Lower leg skin (tissue), 3 donors: ENCODE measurements around the gene ETV5.

ENCODE experiments used
- CTCF ChIP-seq, 3 donors: fragments of 450-650 bp; IDR thresholded peaks; one replicate each; pipeline ENCODE4 v1.5.1; 2016; ENCODE audit warnings: antibody characterized with exemption in 3 of 3, mild to moderate bottlenecking in 3 of 3, moderate library complexity in 2 of 3
- POLR2A ChIP-seq, 2 donors: fragments of 450-650 bp; IDR thresholded peaks; one replicate each; pipeline ENCODE4 v1.6.1; 2016 to 2017; ENCODE audit warnings: antibody characterized with exemption in 2 of 2, mild to moderate bottlenecking in 1 of 2, moderate library complexity in 1 of 2

GRCh38 chr3:186096290-186096689, 12.6 kb downstream of the ETV5 start:
- TF ChIP-seq CTCF (IDR thresholded peaks at IDR 0.05) (no peak), POLR2A (IDR thresholded peaks at IDR 0.05) (no peak)
